MG63 (cell line): ENCODE data around the gene SMAGP. TPM values are rescaled to one million over a fixed set of nuclear protein-coding genes. Genes with fewer than 3 reads are reported as not detected.
"Not testable (repeated sequence)": the region's sequence is repeated elsewhere in the genome, so short reads cannot be mapped to it uniquely, and the experiment has no call there.

Source experiments
- DNase-seq: peaks from one replicate; pipeline ENCODE4 v3.0.0-alpha.2; 2020
- H3K27me3 ChIP-seq: fragments of 250-450 bp; sonication (Bioruptor Pico); 2 replicates; pipeline ENCODE4 v1.5.1; 2020; ENCODE audit warnings: mild to moderate bottlenecking, moderate library complexity
- H3K36me3 ChIP-seq: fragments of 250-450 bp; sonication (Bioruptor Pico); 2 replicates; pipeline ENCODE4 v1.5.1; 2020; ENCODE audit warnings: mild to moderate bottlenecking, moderate library complexity
- H3K4me3 ChIP-seq: fragments of 250-450 bp; sonication (Bioruptor Pico); 2 replicates; pipeline ENCODE4 v1.5.1; 2020; ENCODE audit warnings: mild to moderate bottlenecking, moderate library complexity
- H3K9me3 ChIP-seq: fragments of 250-450 bp; sonication (Bioruptor Pico); 2 replicates; pipeline ENCODE4 v1.5.1; 2020; ENCODE audit warnings: mild to moderate bottlenecking, moderate library complexity
- total RNA-seq: library from RNA; depleted of rRNA; stranded (reverse); fragments of >200 nt; shearing (Covaris generic); gene quantifications from 2 replicates; pipeline ENCODE4 v1.2.3, GENCODE V29; 2014; ENCODE audit warnings: low replicate concordance; rRNA removed

Gene SMAGP, protein sequence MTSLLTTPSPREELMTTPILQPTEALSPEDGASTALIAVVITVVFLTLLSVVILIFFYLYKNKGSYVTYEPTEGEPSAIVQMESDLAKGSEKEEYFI
- 2.1 and 20.1 TPM in 2 replicates for total RNA-seq

DNA sequence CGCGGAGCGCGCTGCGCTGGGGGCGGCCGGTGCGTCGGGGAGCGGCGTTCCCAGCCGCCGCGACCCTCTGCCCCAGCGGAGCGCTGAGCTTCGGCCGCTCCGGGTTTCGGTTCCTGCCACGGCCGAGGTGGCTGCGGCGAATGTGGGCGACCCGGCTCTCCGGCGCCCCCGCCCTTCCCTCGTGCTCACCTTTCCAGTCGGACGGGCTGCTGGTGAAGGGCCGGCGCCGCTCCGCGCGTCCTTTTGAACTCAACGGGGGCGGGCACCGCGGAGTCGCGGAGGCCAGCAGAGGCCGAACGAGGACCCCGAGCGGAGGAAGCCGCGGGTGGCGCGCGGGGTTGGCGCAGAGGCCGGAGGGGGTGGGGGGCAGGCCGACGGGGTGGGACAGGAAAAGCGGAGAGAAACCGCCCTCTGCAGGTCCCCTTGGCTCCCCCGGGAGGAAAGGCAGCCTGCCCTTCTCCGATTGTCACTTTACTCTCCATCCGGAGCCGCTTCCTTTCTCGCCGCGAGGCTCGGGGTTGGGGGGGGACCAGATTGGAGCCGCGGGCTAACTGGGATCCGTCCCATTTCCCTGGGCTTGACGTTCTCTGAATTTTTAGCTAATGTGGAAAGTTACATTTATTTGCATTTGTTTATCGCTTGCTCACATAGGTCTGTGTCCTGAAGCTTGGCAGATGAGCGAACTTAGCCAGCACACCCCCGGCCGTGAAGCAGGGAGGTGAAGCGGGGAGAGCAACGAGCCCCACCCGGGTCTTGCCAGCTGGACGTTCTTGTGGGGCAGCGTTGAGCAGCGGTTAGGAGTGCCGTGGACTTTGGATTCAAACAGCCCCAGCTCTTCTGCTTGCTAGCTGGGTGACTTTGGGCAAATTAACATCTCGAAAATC, at the start of gene SMAGP:
SMAGP (minus strand) TSS at position 349 of the 884 bp plus-strand sequence. CDS start 1,137 bp downstream, outside the sequence.
- peak; percentile 59 for DNase-seq
- H3K27me3 ChIP-seq, result no peaks in the 10 kb centered on the region
- no peaks in the 10 kb centered on the region for H3K9me3 ChIP-seq
- H3K36me3 ChIP-seq, result no peaks in the 10 kb centered on the region
- peak within 1 kb of the TSS; percentile 69 for H3K4me3 ChIP-seq

DNA sequence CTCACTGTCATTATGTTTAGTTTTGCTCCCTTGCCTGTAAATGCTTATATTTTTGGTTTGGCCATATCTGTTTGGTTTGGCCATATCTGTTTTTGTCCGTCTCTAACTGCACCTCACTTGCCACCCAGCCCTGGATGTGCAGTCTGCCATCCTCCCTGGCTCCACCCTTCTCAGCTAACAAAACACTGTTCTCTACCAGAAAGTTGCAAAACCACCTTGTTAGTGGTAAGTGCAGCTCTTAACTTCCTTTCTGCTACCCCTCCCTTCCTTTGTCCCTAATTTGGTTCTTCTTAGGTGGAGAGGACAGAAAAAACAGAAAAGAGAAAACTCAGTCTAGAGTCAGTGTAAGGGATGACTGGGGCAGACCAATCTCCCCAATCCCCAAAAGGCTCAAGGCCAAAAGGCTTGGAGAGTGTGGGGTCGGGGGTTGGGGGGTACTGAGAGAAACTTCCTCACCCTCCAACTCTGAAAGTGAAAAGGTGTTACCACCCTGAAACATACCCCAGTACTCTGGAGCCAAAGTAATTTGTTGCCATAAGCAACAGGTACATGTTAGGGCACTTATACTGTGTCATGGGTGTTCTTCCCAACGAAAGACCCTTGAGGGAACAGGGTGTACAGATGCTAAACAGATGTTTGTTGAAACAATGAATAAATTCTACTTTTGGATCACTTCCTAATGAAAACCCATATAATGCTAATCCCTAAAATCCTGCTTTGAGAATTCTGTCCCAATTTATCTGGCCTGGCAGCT, 48.8 kb upstream of the SMAGP start:
- Histone ChIP-seq H3K27me3 (no peaks in the 10 kb centered on the region; the same call in 1 of the 2 replicates), H3K4me3 (no peak overlapping the region), H3K36me3 (no peaks in the 10 kb centered on the region), H3K9me3 (no peaks in the 10 kb centered on the region)
- DNase-seq, result no peak

DNA sequence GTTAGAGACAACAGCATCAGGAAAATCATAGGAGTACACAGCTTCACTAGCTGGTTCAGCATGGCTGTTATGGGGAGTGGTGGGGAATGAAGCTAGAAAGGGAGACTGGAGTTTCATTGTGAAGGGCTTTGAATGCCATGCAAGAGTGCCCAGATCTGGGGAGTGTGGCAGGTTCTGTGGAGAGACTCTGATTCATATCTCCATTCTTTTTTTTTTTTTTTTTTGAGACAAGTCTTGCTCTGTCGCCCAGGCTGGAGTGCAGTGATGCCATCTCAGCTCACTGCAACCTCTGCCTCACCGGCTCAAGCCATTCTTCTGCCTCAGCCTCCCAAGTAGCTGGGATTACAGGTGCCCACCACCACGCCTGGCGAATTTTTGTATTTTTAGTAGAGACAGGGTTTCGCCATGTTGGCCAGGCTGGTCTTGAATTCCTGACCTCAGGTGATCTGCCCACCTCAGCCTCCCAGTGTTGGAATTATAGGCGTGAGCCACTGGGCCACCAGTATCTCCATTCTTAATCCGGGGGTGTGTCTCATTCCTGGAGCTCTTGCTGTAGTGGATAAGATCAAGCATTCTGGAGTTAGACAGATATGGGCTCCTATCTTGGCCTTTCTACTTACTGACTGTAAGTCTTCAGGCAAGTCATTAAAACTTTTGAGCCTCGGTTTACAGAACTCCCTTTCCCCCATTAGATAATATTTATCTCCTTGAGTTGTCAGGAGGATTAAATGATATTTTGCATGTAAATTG, 48.0 kb upstream of the SMAGP start:
- H3K36me3 ChIP-seq, H3K9me3 ChIP-seq, DNase-seq, H3K27me3 ChIP-seq, H3K4me3 ChIP-seq: not testable (repeated sequence)

DNA sequence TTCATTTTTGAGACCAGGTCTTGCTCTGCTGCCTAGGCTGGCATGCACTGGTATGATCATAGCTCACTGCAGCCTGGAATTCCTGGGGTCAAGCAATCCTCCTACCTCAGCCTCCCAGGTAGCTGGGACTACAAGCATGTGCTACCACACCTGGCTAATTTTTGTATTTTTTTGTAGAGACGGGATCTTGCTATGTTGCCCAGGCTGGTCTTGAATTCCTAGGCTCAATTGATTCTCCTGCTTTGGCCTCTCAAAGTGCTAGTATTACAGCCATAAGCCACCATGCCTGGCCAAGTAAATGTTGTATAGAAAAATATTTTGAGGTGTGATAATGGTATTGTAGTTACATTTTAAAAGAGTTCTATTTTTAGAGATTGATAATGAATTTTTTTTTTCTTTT, 41.2 kb upstream of the SMAGP start:
- DNase-seq, result no peak
- Histone ChIP-seq H3K9me3 (no peaks in the 10 kb centered on the region), H3K4me3 (no peak overlapping the region), H3K27me3 (no peaks in the 10 kb centered on the region), H3K36me3 (no peaks in the 10 kb centered on the region)

DNA sequence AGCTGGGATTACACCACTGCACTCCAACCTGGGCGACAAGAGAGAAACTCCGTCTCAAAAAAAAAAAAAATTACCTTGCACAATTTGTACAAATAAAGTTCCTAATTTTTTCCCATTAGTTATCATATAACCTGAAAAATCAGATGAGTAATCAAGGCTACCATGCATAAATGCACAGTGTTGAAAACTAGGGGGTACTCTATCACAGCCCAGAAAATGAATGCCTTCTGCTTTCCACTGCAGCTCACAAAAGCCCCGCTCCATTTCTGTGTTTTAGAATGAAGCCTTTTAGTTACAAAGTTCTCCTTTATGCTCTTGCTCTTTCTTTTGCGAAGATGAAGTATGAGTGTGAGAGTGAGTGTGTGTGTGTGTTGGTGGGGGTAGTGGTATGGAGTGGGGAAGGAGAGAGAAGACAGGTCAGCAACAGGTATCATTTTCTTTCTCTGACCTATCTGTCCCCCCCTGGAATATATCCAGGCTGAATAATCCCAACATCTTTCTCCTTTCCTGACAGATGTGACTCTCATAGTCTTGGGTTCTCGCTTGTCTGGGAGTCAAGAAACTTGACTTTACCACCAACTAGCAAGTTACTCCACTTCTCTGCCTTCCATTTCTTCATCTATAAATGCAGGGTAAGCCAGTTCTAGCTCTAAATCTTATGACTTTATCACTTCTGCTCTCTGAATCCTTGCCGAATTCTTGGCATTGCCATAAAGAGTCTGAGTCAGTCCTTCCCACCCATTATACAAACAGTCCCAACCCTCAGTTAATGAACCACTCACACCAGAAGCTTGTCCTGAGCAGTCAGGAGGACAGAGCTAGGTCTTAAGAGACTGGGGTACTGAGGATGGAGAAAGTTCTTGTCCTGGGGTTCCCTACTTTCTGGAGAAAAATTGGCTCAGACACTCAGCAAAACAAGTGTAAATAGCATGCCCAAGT, 37.7 kb upstream of the SMAGP start:
- DNase-seq, result peak; percentile 48
- no peaks in the 10 kb centered on the region for H3K9me3 ChIP-seq
- no peaks in the 10 kb centered on the region for H3K27me3 ChIP-seq
- H3K36me3 ChIP-seq, result no peaks in the 10 kb centered on the region
- no peak overlapping the region for H3K4me3 ChIP-seq

DNA sequence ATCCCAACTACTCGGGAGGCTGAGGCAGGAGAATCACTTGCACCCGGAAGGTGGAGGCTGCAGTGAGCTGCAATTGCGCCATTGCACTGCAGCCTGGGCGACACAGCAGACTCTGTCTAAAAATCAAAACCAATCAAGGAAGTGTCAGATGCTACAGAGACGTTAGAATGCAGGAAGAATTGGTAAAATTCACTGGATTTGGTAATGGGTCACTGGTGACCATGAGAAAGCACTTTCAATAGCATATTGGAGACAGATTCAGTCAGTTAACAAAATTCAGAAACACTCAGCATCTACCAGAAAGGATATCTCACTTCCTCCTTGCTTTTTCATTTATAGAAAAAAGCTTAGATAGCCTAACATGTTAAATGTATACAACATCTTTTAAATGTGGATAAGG, 36.3 kb upstream of the SMAGP start:
- H3K9me3 ChIP-seq, result no peaks in the 10 kb centered on the region
- no peaks in the 10 kb centered on the region for H3K36me3 ChIP-seq
- H3K4me3 ChIP-seq, result no peak overlapping the region
- H3K27me3 ChIP-seq, result no peaks in the 10 kb centered on the region
- DNase-seq, result no peak

DNA sequence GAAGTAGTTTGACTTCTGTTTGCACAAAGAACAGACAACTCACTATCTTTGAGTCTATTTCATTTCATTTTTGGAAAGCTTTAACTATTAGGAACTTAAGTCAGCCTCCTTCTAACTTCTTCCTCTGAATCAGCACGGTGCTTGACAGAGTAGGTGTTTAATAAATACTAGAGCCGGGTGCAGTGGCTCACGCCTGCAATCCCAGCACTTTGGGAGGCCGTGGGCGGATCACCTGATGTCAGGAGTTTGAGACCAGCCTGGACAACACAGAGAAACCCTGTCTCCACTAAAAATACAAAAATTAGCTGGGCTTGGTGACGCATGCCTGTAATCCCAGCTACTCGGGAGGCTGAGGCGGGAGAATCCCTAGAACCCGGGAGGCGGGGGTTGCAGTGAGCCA, 30.6 kb upstream of the SMAGP start:
- H3K4me3 ChIP-seq, H3K27me3 ChIP-seq, H3K9me3 ChIP-seq, H3K36me3 ChIP-seq: not testable (repeated sequence)
- peak; percentile 4 for DNase-seq

DNA sequence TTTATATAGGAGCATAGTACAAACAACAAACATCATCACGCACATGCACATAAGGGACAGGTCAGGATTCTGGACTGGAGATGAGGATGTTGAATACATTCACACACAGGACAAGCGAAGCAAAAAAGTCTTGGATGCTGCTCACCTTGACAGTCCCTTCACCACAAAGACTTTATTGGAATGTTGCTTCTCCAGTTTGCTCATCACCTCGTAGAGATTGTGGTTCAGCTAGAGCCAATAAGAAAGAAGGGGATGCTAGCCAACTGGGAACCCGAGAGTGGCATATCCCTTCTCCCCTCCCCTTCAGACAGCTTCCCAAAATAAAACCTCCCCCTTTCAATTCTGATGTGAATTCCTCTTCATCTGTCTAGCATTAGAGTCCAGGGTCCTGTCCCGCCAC, 25.4 kb upstream of the SMAGP start:
- Histone ChIP-seq H3K36me3 (no peaks in the 10 kb centered on the region), H3K9me3 (no peaks in the 10 kb centered on the region), H3K4me3 (no peak overlapping the region), H3K27me3 (no peaks in the 10 kb centered on the region)
- no peak for DNase-seq

DNA sequence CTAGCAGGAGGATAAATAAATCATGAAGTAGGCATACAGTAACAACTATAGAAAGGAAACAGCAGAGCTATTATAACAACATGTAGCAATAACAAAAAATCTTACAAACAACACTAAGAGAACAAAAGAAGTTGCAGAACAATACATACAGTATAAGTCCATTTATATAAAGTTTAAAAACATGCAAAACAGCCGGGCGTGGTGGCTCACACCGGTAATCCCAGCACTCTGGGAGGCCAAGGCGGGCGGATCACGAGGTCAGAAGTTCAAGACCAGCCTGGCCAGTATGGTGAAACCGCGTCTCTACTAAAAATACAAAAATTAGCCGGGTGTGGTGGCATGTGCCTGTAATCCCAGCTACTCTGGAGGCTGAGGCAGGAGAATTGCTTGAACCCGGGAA, 23.9 kb upstream of the SMAGP start:
- DNase-seq, H3K9me3 ChIP-seq, H3K36me3 ChIP-seq, H3K4me3 ChIP-seq, H3K27me3 ChIP-seq: not testable (repeated sequence)

DNA sequence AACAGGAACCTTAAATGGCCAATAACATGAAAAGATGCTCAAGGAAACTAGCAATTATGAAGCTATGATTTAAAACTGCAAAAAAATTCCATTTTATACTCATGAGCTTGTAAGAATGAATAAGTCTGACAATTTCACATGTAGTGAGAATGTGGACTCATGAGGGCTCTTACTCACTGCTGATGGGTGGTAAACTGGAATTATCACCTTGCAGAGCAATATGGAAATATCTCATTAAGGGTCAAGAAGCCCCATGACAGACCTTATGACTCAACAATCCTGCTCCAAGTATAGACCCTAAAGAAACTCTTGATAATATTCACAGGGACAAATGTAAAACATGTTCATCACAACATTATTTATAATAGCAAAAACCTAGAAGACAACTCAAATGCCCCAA, 23.5 kb upstream of the SMAGP start:
- H3K4me3 ChIP-seq, result no peak overlapping the region
- no peaks in the 10 kb centered on the region for H3K9me3 ChIP-seq
- no peak for DNase-seq
- no peaks in the 10 kb centered on the region for H3K36me3 ChIP-seq
- H3K27me3 ChIP-seq, result no peaks in the 10 kb centered on the region

DNA sequence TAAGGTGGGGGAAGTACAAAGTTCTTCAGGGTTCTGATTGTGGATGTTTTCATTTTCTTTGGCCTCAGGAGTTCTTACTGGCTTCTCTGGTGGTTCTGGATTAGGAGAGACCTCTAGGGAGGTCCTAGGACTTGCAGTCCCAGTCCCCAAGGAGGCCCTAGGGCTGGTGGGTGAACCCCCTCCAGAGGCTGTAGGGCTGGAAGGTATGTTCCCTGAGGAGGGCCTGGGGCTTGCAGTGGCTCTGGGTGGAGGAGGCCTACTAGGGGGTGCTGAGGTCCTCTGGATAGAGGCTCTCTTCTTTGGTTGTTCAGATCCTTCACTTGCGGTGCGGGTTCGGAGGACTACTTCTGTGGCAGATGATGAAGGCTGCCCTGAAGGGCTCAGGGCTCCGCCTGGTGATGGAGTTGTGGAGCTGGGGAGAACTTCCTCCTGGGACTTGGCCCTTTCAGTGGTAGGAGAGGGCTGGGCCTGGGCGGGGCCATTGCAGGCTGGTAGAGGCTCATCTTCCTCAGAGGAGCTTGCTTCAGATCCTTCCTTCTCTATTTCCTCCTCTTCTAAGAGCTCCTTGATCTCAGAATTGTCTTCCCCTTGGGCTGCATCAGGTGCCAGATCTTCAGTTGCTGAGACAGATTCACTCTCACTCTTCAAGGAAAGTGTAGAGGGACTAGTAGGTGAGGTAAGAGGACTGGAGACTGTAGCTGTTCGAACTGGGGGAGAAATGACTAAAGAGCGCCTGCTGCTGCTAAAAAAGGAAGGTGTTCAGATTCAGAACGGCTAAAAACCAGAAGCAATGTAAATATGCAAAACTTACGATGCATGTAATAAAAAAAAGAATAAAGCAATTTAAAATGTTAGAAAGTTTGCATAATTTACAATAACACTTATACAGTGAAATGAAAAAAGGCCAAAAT, 21.6 kb upstream of the SMAGP start:
- DNase-seq, H3K36me3 ChIP-seq, H3K9me3 ChIP-seq, H3K4me3 ChIP-seq, H3K27me3 ChIP-seq: not testable (repeated sequence)

DNA sequence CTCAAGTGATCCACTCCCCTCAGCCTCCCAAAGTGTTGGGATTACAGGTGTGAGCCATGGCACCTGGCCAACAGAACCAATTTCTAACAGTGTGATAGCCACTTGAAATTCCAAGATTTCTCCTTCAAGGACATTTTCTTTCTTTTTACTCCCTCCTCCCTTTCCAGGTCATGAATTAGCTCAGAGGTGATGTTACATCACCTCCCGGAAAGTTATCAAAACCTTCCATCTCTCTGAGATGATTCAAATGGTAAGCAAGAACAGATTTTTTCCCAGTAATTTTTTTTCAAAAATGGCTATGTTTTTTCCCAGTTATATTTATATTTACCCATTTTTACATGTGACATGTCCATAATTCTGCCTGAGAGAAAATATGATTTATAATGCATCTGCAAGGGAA, 15.6 kb upstream of the SMAGP start:
- H3K4me3 ChIP-seq, result no peak overlapping the region
- H3K27me3 ChIP-seq, result no peaks in the 10 kb centered on the region
- no peaks in the 10 kb centered on the region for H3K9me3 ChIP-seq
- H3K36me3 ChIP-seq, result no peaks in the 10 kb centered on the region
- no peak for DNase-seq

DNA sequence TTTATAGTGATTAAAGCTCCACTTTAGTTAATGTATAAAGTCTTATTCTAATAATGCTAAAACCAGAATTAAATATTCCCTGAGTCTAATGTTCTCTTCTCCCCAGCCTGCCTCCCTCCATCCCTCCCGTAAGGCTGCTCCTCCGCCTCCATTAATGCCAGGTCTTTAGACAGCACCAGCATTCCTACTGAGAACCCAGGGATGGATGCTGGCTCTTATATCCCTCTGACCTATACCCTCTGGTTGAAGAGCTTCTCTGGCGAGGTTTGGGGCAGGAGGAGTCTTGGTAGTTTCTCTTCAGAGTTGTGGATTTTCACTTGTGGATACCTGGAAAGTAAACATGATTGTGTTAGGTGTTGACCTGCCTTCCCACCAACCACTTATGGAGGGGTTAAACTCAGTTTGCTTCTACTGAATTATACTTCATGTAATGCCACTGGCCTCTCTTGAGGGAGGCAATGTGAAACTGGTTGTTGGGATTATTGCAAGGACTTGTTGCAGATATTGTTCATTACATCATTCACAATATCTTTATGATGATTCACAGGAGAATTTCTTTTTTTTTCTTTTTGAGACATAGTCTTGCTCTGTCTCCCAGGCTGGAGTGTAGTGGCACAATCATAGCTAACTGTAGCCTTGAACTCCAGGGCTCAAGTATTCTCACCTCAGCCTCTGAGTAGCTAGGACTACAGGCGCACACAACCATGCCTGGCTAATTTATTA, 11.1 kb upstream of the SMAGP start:
- Histone ChIP-seq H3K36me3 (no peaks in the 10 kb centered on the region), H3K27me3 (no peaks in the 10 kb centered on the region), H3K4me3 (no peak overlapping the region), H3K9me3 (no peaks in the 10 kb centered on the region)
- no peak for DNase-seq

DNA sequence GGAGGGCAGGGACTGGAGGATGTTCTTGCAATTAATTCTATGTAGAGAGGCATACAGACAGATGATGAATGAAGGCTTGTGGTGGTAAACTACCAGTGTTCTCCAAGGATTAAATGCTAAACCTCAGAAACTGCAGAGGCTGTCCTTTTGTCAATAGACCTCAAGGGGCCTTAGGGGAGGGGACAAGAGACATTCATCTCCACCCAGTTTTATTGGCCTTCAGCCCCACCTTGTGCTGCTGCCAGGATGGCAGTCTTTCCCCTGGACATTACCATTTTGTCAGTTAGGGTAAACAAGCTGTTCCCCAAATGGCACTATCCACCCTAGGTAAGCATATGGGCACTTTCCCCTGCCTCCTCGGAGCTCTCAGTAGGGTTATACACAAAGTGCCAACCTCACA, 4.9 kb upstream of the SMAGP start:
- Histone ChIP-seq H3K4me3 (no peak overlapping the region), H3K27me3 (no peaks in the 10 kb centered on the region), H3K9me3 (no peaks in the 10 kb centered on the region), H3K36me3 (no peaks in the 10 kb centered on the region)
- DNase-seq, result no peak

DNA sequence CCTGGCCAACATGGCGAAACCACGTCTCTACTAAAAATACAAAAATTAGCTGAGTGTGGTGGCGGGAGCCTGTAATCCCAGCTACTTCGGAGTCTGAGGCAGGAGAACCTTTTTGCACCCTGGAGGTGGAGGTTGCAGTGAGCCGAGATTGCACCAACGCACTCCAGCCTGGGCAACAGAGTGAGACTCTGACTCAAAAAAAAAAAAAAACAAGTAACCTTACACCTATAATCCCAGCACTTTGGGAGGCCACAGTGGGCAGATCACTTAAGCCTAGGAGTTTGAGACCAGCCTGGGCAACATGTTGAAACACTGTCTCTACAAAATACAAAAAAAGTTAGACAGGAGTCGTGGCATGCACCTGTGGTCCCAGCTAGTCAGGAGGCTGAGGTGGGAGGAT, 2.6 kb upstream of the SMAGP start:
- H3K4me3 ChIP-seq, DNase-seq, H3K27me3 ChIP-seq, H3K9me3 ChIP-seq, H3K36me3 ChIP-seq: not testable (repeated sequence)
